Measurements from ENCODE around the gene NXNL2.

NXNL2 gene

DNA sequence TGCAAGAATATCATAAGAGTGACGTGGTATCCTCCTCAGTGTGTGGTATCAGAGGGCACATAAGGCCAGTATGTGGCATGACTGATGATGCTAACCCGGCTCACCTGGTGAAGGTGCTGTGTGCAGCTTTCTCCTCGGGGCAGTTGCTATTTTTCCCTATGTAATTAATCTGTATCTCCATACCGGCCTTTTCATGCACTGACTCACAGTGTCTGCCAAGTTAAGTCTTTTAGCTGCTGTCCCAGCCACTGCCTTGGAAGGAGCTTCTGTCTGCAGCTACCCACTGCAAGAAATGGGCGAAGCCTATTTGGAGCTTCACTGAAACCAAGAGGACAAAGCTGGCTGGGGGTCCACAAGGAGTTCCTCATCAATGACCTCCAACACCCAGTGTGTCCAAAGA is 46.0 kb downstream of the NXNL2 start:
- no peak for DNase-seq

DNA sequence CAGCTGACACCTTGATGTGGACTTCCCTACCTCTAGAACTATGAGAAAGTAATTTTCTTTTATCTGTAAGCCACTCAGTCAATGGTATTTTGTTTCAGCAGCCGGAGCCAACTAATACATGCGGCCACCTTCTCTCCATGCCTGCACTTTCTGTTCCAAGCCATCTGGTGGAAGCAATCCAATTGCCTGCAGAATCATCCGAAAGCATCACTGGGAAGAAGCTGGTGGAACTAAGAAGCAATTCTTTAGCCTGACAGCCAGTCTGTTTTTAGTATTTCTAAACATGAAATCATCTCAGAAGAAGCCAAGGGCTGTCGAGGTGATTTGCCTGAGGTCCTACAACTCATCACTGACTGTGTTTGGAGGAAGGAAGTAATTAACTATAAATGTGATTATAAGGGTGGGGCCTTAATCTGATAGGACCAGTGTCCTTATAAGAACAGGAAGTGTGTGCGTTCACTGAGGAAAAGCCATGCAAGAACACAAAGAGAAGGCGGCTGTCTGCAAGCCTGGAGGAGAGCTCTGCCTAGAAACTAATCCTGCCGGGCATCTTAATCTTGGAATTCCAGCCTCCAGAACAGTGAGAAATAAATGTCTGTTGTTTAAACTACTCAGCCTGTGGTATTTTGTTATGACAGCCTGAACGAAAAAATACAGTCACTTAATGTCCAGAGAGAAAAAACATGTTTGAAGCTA is 49.1 kb downstream of the NXNL2 start:
- DNase-seq, result no peak

DNA sequence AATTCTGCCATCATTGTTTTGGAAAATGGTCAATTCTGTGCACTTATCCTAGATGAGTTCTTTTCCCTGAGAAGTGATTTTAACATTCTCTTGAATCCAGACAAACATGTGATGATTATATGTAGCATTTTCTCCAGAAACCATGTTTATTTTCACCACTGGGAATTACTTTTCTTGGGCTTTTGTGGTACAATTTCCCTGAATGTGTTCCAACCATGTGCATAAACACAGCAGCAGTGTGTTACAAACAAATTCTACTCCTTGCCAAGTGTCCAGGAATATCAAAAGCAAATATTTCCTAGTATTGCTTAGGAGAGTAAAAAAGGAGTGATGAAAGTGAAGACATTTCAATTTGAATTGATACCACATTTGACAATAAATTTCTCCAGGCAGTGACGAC is 50.4 kb downstream of the NXNL2 start:
- DNase-seq, result no peak

GRCh38 chr9:88586452-88586851 is 51.5 kb downstream of the NXNL2 start:
- no peak for DNase-seq

GRCh38 chr9:88587182-88587581 is 52.2 kb downstream of the NXNL2 start:
- DNase-seq, result no peak

DNA sequence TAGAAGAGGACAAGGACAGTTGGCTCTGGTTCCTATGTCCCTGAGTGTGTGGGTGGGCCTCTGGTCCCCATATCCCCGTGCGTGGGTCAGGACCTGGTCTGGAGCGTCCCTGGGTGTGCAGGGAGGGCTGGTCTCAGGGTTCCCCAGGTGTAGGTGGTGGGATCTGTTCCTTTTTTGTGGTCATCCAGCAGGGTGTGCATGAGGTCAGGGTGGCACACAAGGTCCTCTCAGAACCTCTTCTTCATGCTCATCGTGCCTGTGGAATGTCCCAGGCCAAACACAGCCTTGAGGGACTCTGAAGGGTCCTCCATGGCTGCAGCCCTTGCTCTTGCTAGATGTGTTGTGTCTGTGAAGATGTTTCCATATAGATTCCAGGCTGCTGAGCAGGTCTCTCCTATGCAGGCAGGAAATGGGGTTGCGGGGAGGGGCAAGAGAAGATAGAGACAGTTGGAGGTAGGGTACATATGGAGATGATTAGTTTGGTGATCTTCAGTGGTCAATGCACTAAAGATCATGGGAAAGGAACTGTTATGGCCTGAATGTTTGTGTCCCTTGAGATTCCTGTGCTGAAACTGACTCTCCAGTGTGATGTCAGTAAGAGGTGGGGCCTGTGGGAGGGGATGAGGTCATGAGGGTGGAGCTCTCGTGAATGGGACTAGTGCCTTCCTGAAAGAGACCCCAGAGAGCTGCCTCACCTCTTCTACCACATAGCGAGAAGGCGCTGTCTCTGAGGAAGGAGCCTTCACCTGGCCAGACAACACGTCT is 53.1 kb downstream of the NXNL2 start:
- no peak for DNase-seq

GRCh38 chr9:88589656-88590055 is 54.7 kb downstream of the NXNL2 start:
- DNase-seq, result no peak

DNA sequence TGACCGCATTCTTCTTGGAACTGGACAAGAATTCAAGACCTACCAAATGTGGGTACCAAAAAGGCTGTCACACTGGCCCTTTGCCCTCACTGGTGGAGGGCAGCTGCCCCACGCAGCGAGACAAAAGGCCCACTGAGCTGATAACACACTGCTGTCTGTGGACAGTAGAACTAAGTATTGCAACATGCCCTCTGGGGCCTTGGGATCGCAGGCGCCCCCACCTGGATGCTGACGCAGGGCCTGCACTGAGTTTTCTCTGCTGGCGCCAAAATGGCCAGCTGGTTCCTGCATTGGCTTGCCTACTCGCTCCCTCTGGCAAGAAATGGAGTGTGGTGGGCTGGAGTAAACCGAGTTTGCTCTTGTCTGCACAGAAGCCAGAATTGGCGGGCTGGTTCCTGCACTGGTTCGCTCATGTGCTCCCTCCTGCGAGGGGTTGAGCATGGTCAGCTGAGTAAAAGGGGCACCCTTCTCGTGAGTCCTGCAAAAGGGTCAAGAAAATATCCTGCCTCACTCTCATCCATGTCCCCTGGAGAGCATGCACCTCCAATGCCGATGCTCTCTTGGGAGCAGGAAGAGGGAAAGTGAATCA is 55.7 kb downstream of the NXNL2 start:
- DNase-seq, result no peak

DNA sequence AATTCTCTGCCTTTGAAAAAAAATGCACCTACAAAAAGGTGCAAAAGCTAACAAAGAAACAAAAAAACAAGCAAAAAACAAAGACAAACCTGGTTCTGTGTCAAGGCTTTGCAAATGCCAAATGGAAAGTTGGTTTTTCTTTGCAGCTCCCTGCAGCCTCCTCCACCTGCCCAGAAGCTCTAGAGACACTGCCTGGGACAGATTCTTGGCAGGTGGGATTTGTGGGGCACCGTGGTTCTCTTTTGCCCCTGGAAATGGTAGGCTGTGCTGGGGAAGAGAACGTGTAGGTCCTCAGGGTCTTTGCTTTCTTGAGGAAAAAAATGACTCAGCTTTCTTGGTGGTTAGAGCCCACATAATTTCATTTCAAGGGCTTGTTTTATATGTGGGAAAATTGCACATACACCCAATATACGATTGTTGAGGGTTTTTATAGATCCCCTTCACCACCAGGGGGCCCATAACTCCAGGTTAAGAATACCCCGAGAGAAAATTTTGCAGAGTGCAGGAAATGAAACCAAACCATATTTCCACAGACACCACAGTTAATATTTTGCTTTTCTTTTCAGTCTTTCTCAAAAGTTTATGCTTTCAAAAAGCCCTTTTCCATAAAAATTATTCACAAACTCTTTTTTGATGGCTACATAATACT is 58.7 kb downstream of the NXNL2 start:
- DNase-seq, result peak in 1 of 2 donors; percentile 7
